SU-DHL-6 (cell line): ENCODE results near the gene HOTAIR.

Experiments
- EZH2phosphoT487 ChIP-seq: fragments of 200-600 bp; sonication (generic), shearing (Covaris generic); conservative IDR thresholded peaks from 2 replicates; pipeline ENCODE4 v1.6.1; 2018; ENCODE audit warnings: mild to moderate bottlenecking, antibody characterized with exemption, low read length, moderate library complexity, mixed read lengths
- TF ChIP-seq, protein P1 (sequence below): fragments of 200-600 bp; sonication (generic); IDR thresholded peaks from one replicate; pipeline ENCODE4 v1.5.1; 2017; ENCODE audit warnings: antibody characterized with exemption, mild to moderate bottlenecking, low read length, moderate library complexity; ENCODE audit not compliant: insufficient read depth, poor library complexity, severe bottlenecking

DNA sequence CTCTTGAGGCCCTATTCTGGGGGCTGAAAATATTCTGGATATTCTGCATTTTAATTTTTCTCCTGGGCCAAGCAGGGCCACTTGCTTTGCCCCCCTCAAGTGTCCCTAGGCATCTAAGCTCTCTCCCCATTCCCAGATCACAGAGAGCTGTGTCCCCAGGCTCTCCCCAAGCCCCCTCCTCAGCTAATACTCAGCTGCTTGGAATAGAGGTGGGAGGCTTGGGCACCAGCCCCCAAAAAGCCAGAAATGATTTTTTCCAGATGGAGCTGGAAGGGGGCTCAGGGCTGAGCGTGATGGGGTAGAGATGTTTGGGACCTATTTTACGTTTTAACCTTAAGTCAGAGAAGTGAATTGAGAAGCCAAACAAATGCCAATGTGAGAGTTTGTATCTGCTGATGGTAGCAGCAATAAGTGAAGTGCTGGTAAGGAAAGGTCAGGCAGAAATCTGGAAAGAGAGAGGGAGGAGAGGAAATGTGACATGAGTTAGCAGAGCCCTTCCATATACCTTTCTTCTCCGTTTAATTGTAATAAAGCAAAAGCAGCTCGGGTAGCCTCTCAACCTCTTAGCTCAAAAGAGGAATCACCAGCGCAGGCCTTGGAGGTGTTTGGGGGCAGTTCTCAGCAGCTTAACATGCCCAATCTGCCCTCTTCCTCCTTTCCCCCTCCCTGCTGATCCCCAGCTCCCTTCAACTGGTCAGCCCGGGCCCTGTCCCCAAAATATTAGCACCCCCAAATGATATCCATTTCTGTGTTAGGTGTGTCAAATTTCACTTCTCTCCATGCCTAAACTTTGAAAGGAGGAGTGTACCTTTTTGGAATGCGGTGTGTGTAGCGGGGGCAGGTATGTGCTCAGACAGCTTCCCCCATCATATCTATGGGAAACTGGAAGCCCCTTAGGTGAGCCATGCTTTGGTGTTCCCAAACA lies 48.5 kb upstream of the HOTAIR start:
- TF ChIP-seq, protein P1, sequence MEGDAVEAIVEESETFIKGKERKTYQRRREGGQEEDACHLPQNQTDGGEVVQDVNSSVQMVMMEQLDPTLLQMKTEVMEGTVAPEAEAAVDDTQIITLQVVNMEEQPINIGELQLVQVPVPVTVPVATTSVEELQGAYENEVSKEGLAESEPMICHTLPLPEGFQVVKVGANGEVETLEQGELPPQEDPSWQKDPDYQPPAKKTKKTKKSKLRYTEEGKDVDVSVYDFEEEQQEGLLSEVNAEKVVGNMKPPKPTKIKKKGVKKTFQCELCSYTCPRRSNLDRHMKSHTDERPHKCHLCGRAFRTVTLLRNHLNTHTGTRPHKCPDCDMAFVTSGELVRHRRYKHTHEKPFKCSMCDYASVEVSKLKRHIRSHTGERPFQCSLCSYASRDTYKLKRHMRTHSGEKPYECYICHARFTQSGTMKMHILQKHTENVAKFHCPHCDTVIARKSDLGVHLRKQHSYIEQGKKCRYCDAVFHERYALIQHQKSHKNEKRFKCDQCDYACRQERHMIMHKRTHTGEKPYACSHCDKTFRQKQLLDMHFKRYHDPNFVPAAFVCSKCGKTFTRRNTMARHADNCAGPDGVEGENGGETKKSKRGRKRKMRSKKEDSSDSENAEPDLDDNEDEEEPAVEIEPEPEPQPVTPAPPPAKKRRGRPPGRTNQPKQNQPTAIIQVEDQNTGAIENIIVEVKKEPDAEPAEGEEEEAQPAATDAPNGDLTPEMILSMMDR: no peak
- no peak for TF ChIP-seq EZH2phosphoT487
